Gastrocnemius medialis (tissue), 4 donors: ENCODE measurements around the gene ABCC8. TPM values are rescaled to one million over a fixed set of nuclear protein-coding genes. Genes with fewer than 3 reads are reported as not detected.

Experiments
- ATAC-seq, 2 donors: fragments of 150-250 bp; one replicate each; pipeline ENCODE4 v1.9.1; 2016
- DNase-seq, 2 donors: peaks; one replicate each; pipeline ENCODE4 v3.0.0-alpha.2; 2019
- H3K27ac ChIP-seq, 4 donors: fragments of 200-600 bp; sonication (generic); 1 replicate in 1 of 4; 2 replicates in 3 of 4; pipeline ENCODE4 v1.5.1; 2016 to 2018; ENCODE audit warnings: mild to moderate bottlenecking in 2 of 4, moderate library complexity in 1 of 4
- H3K27me3 ChIP-seq, 3 donors: fragments of 200-600 bp; sonication (generic) in 2 of 3; 1 replicate in 1 of 3; 2 replicates in 2 of 3; pipeline versions ENCODE4 v1.5.1 to v1.6.0; 2016 to 2019; ENCODE audit warnings: mild to moderate bottlenecking in 1 of 3, moderate library complexity in 1 of 3
- H3K36me3 ChIP-seq, 2 donors: fragments of 200-600 bp; sonication (generic) in 1 of 2; one replicate each; pipeline ENCODE4 v1.5.1; 2017 to 2018
- H3K4me1 ChIP-seq, 2 donors: fragments of 200-600 bp; sonication (generic) in 1 of 2; one replicate each; pipeline ENCODE4 v1.5.1; 2016 to 2017; ENCODE audit warnings: mild to moderate bottlenecking in 2 of 2
- H3K4me3 ChIP-seq, 4 donors: fragments of 200-600 bp; sonication (generic) in 3 of 4; 1 replicate in 1 of 4; 2 replicates in 3 of 4; pipeline ENCODE4 v1.5.1; 2016 to 2019; ENCODE audit warnings: mild to moderate bottlenecking in 2 of 4
- H3K9me3 ChIP-seq, 3 donors: fragments of 200-600 bp; sonication (generic) in 2 of 3; 1 replicate in 1 of 3; 2 replicates in 2 of 3; pipeline ENCODE4 v1.5.1; 2016 to 2019
- POLR2A ChIP-seq, 2 donors: fragments of 450-650 bp; IDR thresholded peaks; one replicate each; pipeline ENCODE4 v1.6.1; 2017; ENCODE audit warnings: antibody characterized with exemption in 2 of 2, mild to moderate bottlenecking in 2 of 2, moderate library complexity in 2 of 2
- in situ Hi-C, 4 donors: fragments of 200-750 bp; cut with MboI; loops; one replicate each; pipeline versions ENCODE4 v1.15.0 to v1.8.0; 2017; ENCODE audit warnings: low sequenced_read_pairs in 4 of 4
- intact Hi-C: fragments of 100-400 bp; cut with DNase I; formaldehyde crosslinking; loops from one replicate; pipeline ENCODE4 v1.15.1; 2023; ENCODE audit warnings: low total_unique reads
- total RNA-seq, 4 donors: library from RNA; depleted of rRNA; stranded (reverse); fragments of >200 nt; gene quantifications; one replicate each; pipeline versions ENCODE4 v1.1.0 to v1.2.3, GENCODE V29; 2016
- TF ChIP-seq, protein P1 (sequence below), 5 experiments: fragments of 450-650 bp in 3 of 5; fragments of 200-600 bp in 2 of 5; sonication (generic) in 2 of 5; IDR thresholded peaks in 4 of 5; conservative IDR thresholded peaks in 1 of 5; 1 replicate in 4 of 5; 2 replicates in 1 of 5; pipeline ENCODE4 v1.5.1; 2016 to 2019; ENCODE audit warnings: antibody characterized with exemption in 5 of 5, mild to moderate bottlenecking in 3 of 5, moderate library complexity in 3 of 5

Gene ABCC8
- total RNA-seq, 4 donors from 2014 or later: 0.33 to 4.0 (median 1.1) TPM

DNA sequence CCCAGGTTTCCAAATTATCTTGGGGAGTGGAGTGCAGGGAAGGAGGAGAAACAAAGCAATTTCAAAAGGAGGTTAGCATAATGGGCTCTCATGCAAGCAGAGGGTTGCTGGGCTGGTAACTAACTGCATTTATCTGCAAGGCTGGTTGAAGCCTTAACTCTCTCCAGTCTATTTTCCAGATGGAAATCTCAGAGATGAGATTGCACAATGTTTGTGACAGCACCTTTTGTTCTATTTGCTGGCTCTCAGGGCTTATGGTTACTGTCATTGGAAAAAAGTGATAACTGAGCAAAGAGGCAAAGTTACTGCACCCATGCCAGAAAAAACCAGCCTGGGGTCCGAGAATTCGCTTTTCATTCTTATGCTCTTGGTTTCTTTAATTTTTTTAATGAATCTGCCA, 33.2 kb downstream of the ABCC8 start:
- DNase-seq: no peak

DNA sequence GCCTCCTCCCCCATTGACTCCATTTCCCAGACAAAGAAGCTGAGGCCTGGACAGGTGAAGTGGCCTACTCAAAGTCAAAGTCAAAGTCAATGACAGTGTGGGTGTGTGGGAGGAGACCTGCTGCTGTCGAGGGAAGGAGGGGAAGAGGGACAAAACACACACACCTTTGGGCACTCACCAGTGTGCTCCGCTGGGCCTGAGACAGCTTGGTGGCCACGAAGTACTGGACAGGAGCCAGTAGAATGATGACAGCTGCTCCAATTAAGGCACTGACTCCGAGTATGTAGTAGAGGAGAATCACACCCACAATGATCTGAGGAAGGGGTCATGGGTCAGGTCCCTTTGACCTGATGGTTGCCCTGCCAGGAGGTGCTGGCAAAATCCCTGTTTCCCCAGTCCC, 33.6 kb downstream of the ABCC8 start:
- in situ Hi-C loops (no loop called here), intact Hi-C loops (no loop called here)
- Histone ChIP-seq H3K4me1 (no peaks in the 10 kb centered on the region), H3K4me3 (no peak overlapping the region), H3K27me3 (no peaks in the 10 kb centered on the region), H3K9me3 (no peaks in the 10 kb centered on the region), H3K27ac (no peak overlapping the region), H3K36me3 (no peaks in the 10 kb centered on the region)
- TF ChIP-seq, protein P1, sequence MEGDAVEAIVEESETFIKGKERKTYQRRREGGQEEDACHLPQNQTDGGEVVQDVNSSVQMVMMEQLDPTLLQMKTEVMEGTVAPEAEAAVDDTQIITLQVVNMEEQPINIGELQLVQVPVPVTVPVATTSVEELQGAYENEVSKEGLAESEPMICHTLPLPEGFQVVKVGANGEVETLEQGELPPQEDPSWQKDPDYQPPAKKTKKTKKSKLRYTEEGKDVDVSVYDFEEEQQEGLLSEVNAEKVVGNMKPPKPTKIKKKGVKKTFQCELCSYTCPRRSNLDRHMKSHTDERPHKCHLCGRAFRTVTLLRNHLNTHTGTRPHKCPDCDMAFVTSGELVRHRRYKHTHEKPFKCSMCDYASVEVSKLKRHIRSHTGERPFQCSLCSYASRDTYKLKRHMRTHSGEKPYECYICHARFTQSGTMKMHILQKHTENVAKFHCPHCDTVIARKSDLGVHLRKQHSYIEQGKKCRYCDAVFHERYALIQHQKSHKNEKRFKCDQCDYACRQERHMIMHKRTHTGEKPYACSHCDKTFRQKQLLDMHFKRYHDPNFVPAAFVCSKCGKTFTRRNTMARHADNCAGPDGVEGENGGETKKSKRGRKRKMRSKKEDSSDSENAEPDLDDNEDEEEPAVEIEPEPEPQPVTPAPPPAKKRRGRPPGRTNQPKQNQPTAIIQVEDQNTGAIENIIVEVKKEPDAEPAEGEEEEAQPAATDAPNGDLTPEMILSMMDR (IDR thresholded peaks at IDR 0.05 in 4 of 5, conservative IDR thresholded peaks at IDR 0.05 in 1 of 5): no peak
- TF ChIP-seq POLR2A (IDR thresholded peaks at IDR 0.05): no peak
- DNase-seq (no peak), ATAC-seq (peak in 1 of 2 donors; percentile 61)

More for the DNA sequence above, 33.2 kb downstream of the ABCC8 start:
- H3K27ac ChIP-seq: no peak overlapping the region
- no peak overlapping the region for H3K4me3 ChIP-seq
- H3K27me3 ChIP-seq: no peaks in the 10 kb centered on the region
- no peaks in the 10 kb centered on the region for H3K36me3 ChIP-seq
- intact Hi-C loops (no loop called here), in situ Hi-C loops (no loop called here)
- H3K9me3 ChIP-seq: no peaks in the 10 kb centered on the region
- H3K4me1 ChIP-seq: no peaks in the 10 kb centered on the region
- TF ChIP-seq, protein P1 (IDR thresholded peaks at IDR 0.05 in 4 of 5, conservative IDR thresholded peaks at IDR 0.05 in 1 of 5): no peak
- TF ChIP-seq POLR2A (IDR thresholded peaks at IDR 0.05): no peak
- peak; percentile 49 for ATAC-seq

DNA sequence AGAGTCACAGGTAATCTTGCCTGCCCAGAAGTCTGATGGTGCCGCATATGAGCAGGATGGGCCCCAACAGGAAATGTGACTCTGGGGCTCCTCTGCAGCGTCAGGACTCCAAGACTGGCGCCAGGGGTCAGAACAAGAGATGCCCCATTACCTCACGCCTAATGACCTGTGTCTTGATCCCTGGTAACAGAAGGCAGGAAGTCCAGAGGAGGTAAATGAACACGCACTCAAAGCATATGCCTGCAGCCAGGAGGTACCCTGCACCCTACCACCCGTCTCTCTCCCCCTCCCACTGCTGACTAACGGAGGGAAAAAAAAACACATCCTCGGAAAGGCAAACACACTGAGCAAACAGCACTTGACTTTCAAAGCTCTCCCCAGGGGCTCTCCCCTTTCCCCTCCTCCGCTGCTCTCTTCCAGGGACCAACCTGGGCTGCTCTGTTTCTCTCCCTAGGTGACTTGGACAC, 37.3 kb downstream of the ABCC8 start:
- H3K27me3 ChIP-seq: no peaks in the 10 kb centered on the region
- no peak for DNase-seq
- no peak for ATAC-seq
- TF ChIP-seq POLR2A (IDR thresholded peaks at IDR 0.05): no peak
- TF ChIP-seq, protein P1 (IDR thresholded peaks at IDR 0.05 in 4 of 5, conservative IDR thresholded peaks at IDR 0.05 in 1 of 5): no peak
- H3K9me3 ChIP-seq: no peaks in the 10 kb centered on the region
- H3K4me1 ChIP-seq: peaks cover 0 to 4% of the 10 kb centered on the region in 2 donors
- no peaks in the 10 kb centered on the region for H3K36me3 ChIP-seq
- intact Hi-C loops (no loop called here), in situ Hi-C loops (no loop called here)
- H3K4me3 ChIP-seq: no peak overlapping the region
- H3K27ac ChIP-seq: no peak overlapping the region

DNA sequence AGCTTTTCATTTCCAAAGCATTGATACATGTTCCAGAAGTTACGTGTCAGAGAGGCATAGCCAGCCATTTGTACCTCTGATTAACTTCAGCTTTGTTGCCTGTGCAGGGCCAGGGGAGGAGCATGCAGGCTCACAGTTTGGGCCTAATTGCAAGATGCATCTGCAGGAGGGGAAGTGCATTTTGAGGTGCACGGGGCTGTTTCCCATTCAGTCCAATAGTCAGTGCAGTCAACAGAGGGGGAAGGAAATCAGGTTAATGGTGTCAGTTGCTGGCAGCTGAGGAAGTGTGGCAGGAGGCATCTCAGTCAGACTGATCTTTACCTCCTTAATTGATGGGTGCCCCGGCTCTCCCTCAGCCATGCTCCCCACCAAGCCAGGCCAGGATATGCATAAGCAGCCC, 39.3 kb downstream of the ABCC8 start:
- Histone ChIP-seq H3K36me3 (no peaks in the 10 kb centered on the region), H3K4me3 (no peak overlapping the region), H3K4me1 (peaks cover 2 to 6% of the 10 kb centered on the region in 2 donors), H3K27me3 (no peaks in the 10 kb centered on the region), H3K9me3 (no peaks in the 10 kb centered on the region), H3K27ac (no peak overlapping the region)
- no peak for TF ChIP-seq POLR2A (IDR thresholded peaks at IDR 0.05)
- TF ChIP-seq, protein P1 (IDR thresholded peaks at IDR 0.05 in 4 of 5, conservative IDR thresholded peaks at IDR 0.05 in 1 of 5): no peak
- DNase-seq (no peak), ATAC-seq (no peak)
- intact Hi-C loops: no loop called here
- in situ Hi-C loops: no loop called here

DNA sequence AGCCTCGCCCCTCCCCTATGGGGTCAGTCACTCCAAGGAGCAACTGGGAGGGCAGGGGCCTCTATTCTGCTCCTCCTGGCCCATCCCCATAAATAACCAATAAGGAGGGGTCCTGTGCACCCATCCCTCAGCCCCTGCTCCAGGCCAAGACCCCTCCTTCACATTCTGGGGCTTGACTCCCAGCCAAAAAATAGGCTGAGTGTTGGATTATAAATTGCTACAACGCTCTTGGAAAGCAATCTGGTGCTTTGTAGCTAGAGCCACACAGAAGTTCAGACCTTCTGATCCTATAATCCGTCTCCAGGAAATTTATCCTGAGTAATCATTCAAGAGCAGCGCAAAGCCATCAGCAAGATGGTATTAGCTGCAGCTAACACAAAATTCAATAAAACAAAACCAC, 42.5 kb downstream of the ABCC8 start:
- Histone ChIP-seq H3K4me3 (no peak overlapping the region), H3K4me1 (peaks cover 26 to 32% of the 10 kb centered on the region in 2 donors), H3K27ac (no peak overlapping the region), H3K27me3 (no peaks in the 10 kb centered on the region), H3K9me3 (no peaks in the 10 kb centered on the region), H3K36me3 (no peaks in the 10 kb centered on the region)
- TF ChIP-seq, protein P1 (IDR thresholded peaks at IDR 0.05 in 4 of 5, conservative IDR thresholded peaks at IDR 0.05 in 1 of 5): no peak
- no peak for TF ChIP-seq POLR2A (IDR thresholded peaks at IDR 0.05)
- intact Hi-C loops (loop anchor here (5.0 kb wide), 2 partner anchors 42 to 43 kb away; partner anchors contain the start of gene ABCC8), in situ Hi-C loops (no loop called here)
- ATAC-seq (no peak), DNase-seq (no peak)
